ENCODE data around the gene MON2. TPM values are rescaled to one million over a fixed set of nuclear protein-coding genes. Genes with fewer than 3 reads are reported as not detected.

The MON2 gene
- total and polyA plus RNA-seq, 9 donors = 13.1 to 84.4 (median 55.5) TPM

DNA sequence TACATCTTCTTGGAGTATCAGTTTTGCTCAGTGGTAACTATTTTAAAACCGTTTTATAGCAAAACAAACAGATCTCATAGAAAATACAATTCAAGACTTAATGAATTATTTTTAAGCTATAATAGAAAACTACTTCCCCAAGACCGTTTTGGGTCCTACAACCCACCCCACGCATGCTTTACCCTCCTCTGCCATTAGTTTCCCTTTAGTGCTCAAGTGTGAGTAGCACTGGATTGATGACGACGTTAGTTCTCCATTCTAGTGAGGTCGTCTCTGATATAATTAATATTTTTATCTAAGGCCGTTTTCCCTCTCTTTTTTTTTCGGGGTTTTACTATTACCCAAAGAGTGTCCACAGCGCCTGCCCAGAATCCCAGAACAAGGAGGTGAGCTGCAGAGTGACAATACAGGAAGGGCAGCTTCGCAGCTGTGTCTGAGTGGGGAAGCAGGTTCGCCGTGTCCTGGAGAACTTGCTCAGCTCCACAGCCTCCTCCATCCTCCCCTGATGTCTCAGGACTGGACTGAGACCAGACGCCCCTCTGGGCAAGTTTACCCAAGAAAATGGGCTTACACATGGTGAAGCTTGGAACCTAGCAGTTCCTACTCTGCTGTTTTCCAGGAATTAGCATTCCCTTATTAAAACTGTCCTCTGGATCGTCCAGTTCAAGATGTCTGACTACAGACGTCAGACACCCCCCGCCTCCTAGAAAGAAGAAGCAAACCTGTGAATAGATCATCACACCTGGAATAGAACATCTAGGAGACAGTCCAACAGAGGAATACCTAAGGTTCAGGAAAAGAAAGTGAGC is 31.9 kb upstream of the MON2 start:
- no peak for TF ChIP-seq POLR2A (IDR thresholded peaks at IDR 0.05)
- TF ChIP-seq EP300 (IDR thresholded peaks at IDR 0.05) = no peak
- TF ChIP-seq CTCF (IDR thresholded peaks at IDR 0.05) = no peak
- Histone ChIP-seq H3K4me1 (ENCODE audit: insufficient read depth) (no peaks in the 10 kb centered on the region), H3K9me3 (no peaks in the 10 kb centered on the region), H3K4me3 (peak overlapping the region; percentile 39), H3K36me3 (no peaks in the 10 kb centered on the region), H3K27me3 (no peaks in the 10 kb centered on the region), H3K27ac (no peak overlapping the region)
- no peak for DNase-seq
- intact Hi-C loops (cut with DNase I) = loop anchor here in 1 of 4 donors (10.0 kb wide), 1 partner anchor 360 kb away; no protein-coding TSS in a partner anchor
- WGBS, 3 donors = 28 to 44% (median 41%) methylated on average over 16 of the region's 16 CpGs

DNA sequence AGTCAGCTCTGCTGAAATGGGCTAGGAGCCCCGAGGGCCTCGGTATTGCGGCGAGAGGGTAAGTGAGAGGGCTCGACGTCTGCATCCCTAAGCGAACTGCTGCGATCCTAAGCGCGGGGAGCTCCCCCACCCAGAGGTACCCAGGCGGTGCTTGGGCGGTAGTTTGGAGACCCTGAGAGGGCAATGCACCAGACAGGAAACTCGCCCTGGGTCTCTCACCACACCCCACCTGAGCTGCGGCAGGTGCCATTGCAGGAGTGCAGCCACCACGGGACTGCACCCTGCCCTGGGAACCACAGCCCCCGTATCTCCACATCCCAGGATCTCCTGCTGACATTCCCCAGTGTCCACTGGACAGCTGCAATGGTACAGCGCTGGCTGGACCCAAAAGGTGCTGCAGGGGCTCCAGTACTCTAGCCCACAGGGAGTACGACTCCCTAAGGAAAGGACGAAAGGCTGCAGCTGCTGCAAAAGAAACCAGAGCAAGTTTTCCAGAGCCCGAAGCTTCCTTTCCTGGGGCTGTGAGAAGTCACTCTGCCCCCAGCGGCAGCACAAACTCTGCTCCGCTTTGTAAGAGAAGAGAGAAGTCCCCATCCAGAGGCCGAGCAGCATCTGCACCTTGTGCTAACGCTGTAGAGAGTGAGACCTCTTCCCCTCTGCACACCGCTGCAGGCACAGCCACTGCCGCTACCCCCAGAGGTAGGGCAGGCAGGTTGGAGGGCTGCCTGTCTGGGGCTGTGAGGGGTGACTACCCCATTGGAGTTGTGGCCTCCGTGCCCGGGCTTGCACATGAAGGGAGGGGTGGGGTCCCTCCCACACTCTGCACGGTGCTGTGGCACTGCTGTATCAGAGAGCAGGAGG is 31.1 kb upstream of the MON2 start:
- Histone ChIP-seq H3K36me3 (no peaks in the 10 kb centered on the region), H3K27me3 (no peaks in the 10 kb centered on the region), H3K4me1 (ENCODE audit: insufficient read depth) (no peaks in the 10 kb centered on the region), H3K9me3 (no peaks in the 10 kb centered on the region), H3K4me3 (peak overlapping the region; percentile 39), H3K27ac (no peak overlapping the region)
- TF ChIP-seq EP300 (IDR thresholded peaks at IDR 0.05) (no peak), CTCF (IDR thresholded peaks at IDR 0.05) (no peak), POLR2A (IDR thresholded peaks at IDR 0.05) (no peak)
- intact Hi-C loops (cut with DNase I) = loop anchor here in 1 of 4 donors (10.0 kb wide), 1 partner anchor 359 kb away; no protein-coding TSS in a partner anchor
- 1 to 3% (median 2%) methylated on average over 26 to 29 of the region's 29 CpGs for WGBS, 3 donors
- DNase-seq = peak; percentile 19 to 59 (median 37)

- WGBS, 3 donors = 66 to 76% (median 66%) methylated on average over 12 of the region's 12 CpGs
- Histone ChIP-seq H3K27ac (no peak overlapping the region), H3K9me3 (no peaks in the 10 kb centered on the region), H3K4me1 (ENCODE audit: insufficient read depth) (no peaks in the 10 kb centered on the region), H3K36me3 (no peaks in the 10 kb centered on the region), H3K27me3 (no peaks in the 10 kb centered on the region), H3K4me3 (no peak overlapping the region)
- intact Hi-C loops (cut with DNase I) = loop anchor here in 1 of 4 donors (10.0 kb wide), 1 partner anchor 359 kb away; no protein-coding TSS in a partner anchor
- DNase-seq = peak in 1 of 5 donors; percentile 15
- TF ChIP-seq EP300 (IDR thresholded peaks at IDR 0.05) (no peak), POLR2A (IDR thresholded peaks at IDR 0.05) (no peak), CTCF (IDR thresholded peaks at IDR 0.05) (no peak)
Observed at GRCh38 chr12:62436164-62436503, 30.5 kb upstream of the MON2 start.

DNA sequence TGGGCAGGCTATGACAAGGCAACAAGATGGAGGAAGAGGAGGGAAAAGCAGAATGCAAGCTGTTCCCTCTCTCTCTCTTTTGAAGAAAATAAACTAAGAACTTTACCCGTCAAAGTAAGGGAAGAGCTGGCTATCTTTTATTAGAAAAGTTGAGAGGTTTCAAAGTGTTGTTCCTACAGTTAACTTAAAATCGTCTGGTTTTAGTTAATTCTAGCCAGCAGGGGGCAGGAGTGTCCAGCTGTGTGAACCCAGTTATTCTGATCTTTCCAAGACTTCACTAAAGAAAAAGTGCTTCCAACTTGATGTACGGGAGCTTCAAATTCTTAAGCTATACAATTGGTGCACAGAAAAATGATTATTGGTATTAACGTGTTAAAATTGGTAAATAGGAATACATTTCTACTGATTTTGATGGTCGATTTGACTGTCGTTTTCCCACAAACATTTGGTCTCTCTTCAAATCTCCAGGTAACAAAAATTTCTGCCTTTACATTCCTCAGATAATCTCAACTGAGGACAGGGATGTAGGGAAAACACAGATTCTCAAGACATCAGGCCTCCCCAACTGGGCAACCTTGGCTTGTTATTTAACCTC is 28.4 kb upstream of the MON2 start:
- Histone ChIP-seq H3K9me3 (no peaks in the 10 kb centered on the region), H3K27ac (no peak overlapping the region), H3K36me3 (no peaks in the 10 kb centered on the region), H3K4me1 (ENCODE audit: insufficient read depth) (no peaks in the 10 kb centered on the region), H3K4me3 (no peak overlapping the region), H3K27me3 (no peaks in the 10 kb centered on the region)
- DNase-seq = peak in 3 of 5 donors; percentile 26 to 56 (median 33)
- intact Hi-C loops (cut with DNase I) = loop anchor here in 1 of 4 donors (10.0 kb wide), 1 partner anchor 357 kb away; no protein-coding TSS in a partner anchor
- WGBS, 3 donors = 5 to 12% (median 10%) methylated on average over 6 of the region's 6 CpGs
- TF ChIP-seq CTCF (IDR thresholded peaks at IDR 0.05) = peak in 1 of 3 donors; percentile 60
- no peak for TF ChIP-seq EP300 (IDR thresholded peaks at IDR 0.05)
